Omental fat pad (tissue), 4 donors: ENCODE results near the gene PRM1. TPM values are rescaled to one million over a fixed set of nuclear protein-coding genes. Genes with fewer than 3 reads are reported as not detected.

Experiments
- ATAC-seq: fragments of 150-250 bp; one replicate; pipeline ENCODE4 v1.9.1; 2016; ENCODE audit warnings: mild to moderate bottlenecking, moderate library complexity; ENCODE audit not compliant: low FRiP score
- DNase-seq: peaks from one replicate; pipeline ENCODE4 v3.0.0-alpha.2; 2019; ENCODE audit warnings: low spot score
- CTCF ChIP-seq, 3 donors: fragments of 450-650 bp; IDR thresholded peaks; one replicate each; pipeline ENCODE4 v1.5.1; 2016 to 2017; ENCODE audit warnings: antibody characterized with exemption in 3 of 3, mild to moderate bottlenecking in 3 of 3, moderate library complexity in 2 of 3
- total RNA-seq, 4 donors: library from RNA; depleted of rRNA; stranded (reverse); fragments of >200 nt; gene quantifications; one replicate each; pipeline ENCODE4 v1.1.0, GENCODE V29; 2016

PRM1 gene
- total RNA-seq, 4 donors from 2014 or later = not detected

DNA sequence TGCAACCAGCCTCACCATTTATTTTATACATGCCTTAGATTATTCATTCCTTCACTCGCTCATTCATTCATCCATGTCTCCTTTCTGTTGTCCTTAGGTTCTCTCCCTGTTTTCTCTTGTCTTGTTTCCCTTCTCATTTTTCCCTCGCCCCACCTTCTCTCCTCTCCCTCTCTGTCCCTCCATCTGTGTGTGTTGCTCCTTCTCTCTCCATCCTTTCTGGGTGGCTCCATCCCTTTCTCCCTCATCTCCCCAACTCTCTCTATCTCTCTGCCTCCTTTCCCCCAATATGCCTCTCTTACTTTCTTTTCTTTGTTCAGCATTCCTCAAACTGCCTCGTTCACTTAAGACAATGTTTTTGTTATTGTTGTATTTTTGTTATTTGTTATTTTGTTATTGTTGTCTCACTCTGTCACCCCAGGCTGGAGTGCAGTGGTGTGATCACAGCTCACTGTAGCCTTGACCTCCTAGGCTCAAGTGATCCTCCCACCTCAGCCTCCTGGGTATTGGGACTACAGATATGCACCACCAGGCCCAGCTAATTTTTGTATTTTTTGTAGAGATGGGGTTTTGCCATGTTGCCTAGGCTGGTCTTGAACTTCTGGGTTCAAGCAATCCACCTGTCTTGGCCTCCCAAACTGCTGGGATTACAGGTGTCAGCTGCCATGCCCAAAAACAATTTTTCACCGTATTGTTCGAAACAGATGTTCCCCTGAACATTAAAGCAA is 39.5 kb downstream of the PRM1 start:
- TF ChIP-seq CTCF (IDR thresholded peaks at IDR 0.05) = no peak
- DNase-seq (no peak), ATAC-seq (no peak)

- DNase-seq (no peak), ATAC-seq (no peak)
- no peak for TF ChIP-seq CTCF (IDR thresholded peaks at IDR 0.05)
Measured at GRCh38 chr16:11240636-11241473, 40.3 kb downstream of the PRM1 start.

DNA sequence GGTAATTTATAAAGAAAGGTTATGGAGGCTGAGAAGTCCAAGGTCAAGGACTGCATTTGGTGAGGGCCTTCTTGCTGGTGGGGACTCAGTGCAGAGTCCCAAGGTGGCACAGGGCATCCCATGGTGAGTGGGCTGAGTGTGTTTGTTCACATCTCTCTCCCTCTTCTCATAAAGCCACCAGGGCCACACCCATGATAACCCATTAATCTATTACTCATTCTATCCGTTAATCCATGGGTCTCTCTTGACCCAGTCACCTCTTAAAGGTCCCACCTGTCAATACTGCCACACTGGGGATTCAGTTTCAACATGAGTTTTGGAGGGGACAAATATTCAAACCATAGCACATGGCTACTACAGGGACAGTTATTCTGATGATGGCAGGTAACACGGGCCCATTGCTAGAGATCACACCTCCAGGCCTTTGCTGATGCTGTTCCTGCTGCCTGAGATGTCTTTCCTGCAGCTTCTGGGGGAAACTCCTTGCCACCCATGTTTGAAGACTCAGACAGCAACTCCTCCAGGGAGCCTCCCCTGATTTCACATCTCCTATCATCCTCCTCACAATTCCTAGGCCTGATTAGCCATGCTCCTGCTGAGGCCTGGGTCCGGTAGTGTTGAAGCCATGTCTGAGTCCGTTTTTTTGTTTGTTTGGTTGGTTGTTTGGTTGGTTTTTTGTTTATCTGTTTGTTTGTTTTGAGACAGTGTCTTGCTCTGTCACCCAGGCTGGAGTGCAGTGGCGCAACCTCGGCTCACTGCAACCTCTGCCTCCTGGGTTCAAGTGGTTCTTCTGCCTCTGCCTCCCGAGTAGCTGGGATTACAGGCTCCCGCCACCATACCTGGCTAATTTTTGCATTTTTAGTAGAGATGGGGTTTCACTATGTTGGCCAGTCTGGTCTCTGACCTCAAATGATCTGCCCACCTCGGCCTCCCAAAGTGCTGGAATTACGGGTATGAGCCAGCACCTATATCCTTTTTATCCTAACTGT is 41.2 kb downstream of the PRM1 start:
- TF ChIP-seq CTCF (IDR thresholded peaks at IDR 0.05) = no peak
- DNase-seq (no peak), ATAC-seq (no peak)

GRCh38 chr16:11238272-11239202 is 42.6 kb downstream of the PRM1 start:
- DNase-seq (no peak), ATAC-seq (no peak)
- no peak for TF ChIP-seq CTCF (IDR thresholded peaks at IDR 0.05)

DNA sequence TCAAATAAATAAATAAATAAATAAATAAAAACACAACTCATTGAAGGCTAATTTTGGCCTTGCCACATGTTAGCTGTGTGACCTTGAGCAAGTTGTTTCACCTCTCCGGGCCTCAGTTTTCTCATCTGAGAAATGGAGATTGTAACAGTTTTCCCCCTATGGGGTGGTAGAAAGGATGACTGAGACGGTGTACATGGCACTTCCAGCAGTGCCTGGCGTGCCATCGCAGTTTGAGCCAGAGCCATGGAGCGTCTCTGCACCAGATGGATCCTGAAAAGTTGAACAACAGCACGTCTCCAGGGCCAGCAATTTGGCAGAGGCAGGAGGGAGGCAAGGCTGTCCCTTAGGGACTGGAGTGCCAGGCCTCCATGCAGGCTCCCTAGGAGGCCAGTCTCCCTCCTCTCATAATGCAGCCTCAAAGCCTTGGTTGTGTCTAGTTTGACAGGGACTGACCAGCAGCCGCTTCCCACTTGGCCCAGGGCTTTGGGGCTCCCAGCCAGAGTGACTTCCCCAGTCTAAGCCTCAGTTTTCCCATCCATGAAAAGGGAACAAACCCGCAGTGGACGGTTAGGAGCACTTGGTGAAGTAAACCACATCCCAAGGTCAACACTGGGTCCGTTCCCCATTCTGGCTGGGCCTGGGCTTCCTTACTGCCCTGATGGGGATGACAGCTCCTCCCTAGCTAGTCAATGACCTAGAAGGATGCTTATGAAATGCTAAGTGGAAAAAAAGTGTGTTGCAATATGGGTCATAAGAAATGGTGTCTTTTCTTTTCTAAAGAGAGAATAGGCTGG is 44.5 kb downstream of the PRM1 start:
- TF ChIP-seq CTCF (IDR thresholded peaks at IDR 0.05) = no peak
- ATAC-seq (no peak), DNase-seq (no peak)
